Measurements from ENCODE around the gene SEMA3F. TPM values are rescaled to one million over a fixed set of nuclear protein-coding genes. Genes with fewer than 3 reads are reported as not detected.

SEMA3F gene
- total RNA-seq, 1 donor from 2014 or later: 65.6 TPM

DNA sequence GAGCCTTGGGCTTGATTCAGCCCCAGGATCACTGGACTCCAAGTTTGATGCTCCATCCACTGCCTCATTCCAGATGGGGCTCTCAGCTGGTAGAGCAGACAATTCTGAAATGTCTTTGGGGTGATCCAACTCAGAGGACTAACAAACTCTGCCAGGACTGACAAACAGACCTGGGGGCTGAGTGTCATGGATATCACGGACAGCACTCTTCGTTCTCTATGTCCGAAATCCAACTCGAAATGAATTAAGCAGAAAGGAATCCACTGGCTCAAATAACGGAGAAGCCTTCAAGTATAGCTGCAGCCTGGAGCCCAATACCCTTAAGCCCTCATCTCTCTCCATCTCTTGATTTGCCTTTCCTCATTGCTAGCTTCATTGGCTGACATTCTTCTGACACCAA is 64.2 kb downstream of the SEMA3F start:
- H3K9me3 ChIP-seq: no peaks in the 10 kb centered on the region
- H3K27me3 ChIP-seq: no peaks in the 10 kb centered on the region
- H3K36me3 ChIP-seq: no peaks in the 10 kb centered on the region
- no peak for DNase-seq
- no peak for ATAC-seq
- no peaks in the 10 kb centered on the region for H3K4me1 ChIP-seq
- no peak overlapping the region for H3K27ac ChIP-seq
- intact Hi-C loops (cut with DNase I): no loop called here
- H3K4me3 ChIP-seq: no peak overlapping the region
- TF ChIP-seq CTCF (IDR thresholded peaks at IDR 0.05): no peak

GRCh38 chr3:50220109-50220508 is 65.0 kb downstream of the SEMA3F start:
- TF ChIP-seq CTCF (IDR thresholded peaks at IDR 0.05): no peak
- DNase-seq: no peak
- Histone ChIP-seq H3K4me3 (no peak overlapping the region), H3K27ac (no peak overlapping the region), H3K4me1 (no peaks in the 10 kb centered on the region), H3K9me3 (no peaks in the 10 kb centered on the region), H3K36me3 (no peaks in the 10 kb centered on the region), H3K27me3 (no peaks in the 10 kb centered on the region)
- ATAC-seq: no peak
- intact Hi-C loops (cut with DNase I): no loop called here

GRCh38 chr3:50221051-50221410 is 65.9 kb downstream of the SEMA3F start:
- ATAC-seq (no peak), DNase-seq (no peak)
- TF ChIP-seq CTCF (IDR thresholded peaks at IDR 0.05): no peak
- Histone ChIP-seq H3K27ac (no peak overlapping the region), H3K36me3 (no peaks in the 10 kb centered on the region), H3K4me1 (no peaks in the 10 kb centered on the region), H3K4me3 (no peak overlapping the region), H3K9me3 (no peaks in the 10 kb centered on the region), H3K27me3 (no peaks in the 10 kb centered on the region)
- intact Hi-C loops (cut with DNase I): no loop called here

DNA sequence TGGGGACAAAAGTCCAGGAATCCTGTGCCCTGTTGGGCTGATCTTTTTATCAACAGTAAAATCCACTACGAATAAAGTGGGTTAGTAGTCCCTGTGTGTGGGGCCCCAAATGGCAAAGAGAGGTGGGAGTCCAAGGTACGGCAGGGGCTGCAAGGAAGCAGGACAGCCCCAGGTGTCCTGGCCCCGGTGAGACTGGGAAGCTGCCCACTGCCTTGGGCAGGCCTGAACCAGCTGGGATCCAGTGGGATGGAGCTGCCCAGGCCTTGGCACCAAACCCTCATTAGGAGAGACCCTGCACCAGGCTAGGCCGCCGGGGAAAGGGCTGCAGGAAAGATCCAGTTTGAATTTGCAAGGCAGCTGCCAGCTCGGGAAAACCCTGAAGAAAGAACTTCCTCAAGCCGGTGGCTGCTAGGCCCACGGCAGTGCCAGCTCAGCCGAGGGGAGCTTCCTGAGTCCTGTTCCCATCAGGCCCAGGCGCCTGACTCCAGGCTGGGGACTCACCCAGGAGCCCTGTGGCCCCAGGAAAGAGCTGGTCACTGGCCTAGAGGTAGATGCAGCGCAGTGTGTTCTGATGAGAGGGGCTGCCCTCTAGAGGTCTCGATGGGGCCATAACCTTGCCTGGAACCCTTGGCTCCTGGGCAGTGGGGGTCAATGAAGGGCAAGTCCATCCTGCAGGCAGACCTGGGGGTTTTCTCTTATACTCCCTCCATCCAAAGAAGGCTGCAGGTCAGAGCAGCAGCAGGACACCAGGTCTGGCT is 66.5 kb downstream of the SEMA3F start:
- Histone ChIP-seq H3K4me3 (no peak overlapping the region), H3K27me3 (no peaks in the 10 kb centered on the region), H3K27ac (no peak overlapping the region), H3K4me1 (peaks cover 6% of the 10 kb centered on the region), H3K9me3 (no peaks in the 10 kb centered on the region), H3K36me3 (no peaks in the 10 kb centered on the region)
- ATAC-seq: no peak
- no peak for DNase-seq
- TF ChIP-seq CTCF (IDR thresholded peaks at IDR 0.05): no peak
- intact Hi-C loops (cut with DNase I): no loop called here

DNA sequence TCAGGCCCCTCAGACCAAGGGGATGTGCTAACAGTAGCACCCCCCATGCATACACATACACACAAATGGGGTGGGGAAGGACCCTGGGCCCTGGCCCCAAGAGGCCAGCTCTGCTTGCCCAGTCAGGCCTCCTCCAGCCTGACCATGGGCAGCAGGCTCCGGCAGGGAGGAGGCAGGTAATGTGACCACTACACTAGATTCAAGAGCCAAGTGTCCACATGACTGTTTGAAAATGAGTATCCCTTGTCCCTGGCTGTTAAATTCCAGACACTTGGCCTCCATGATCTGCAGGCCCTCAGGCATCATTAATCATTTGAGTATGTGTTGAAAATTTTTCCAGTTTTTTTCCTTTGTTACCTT is 67.0 kb downstream of the SEMA3F start:
- no peak for DNase-seq
- no peak for TF ChIP-seq CTCF (IDR thresholded peaks at IDR 0.05)
- intact Hi-C loops (cut with DNase I): no loop called here
- no peaks in the 10 kb centered on the region for H3K9me3 ChIP-seq
- no peak overlapping the region for H3K4me3 ChIP-seq
- no peak overlapping the region for H3K27ac ChIP-seq
- no peaks in the 10 kb centered on the region for H3K27me3 ChIP-seq
- no peaks in the 10 kb centered on the region for H3K36me3 ChIP-seq
- peaks cover 11% of the 10 kb centered on the region for H3K4me1 ChIP-seq
- ATAC-seq: no peak

DNA sequence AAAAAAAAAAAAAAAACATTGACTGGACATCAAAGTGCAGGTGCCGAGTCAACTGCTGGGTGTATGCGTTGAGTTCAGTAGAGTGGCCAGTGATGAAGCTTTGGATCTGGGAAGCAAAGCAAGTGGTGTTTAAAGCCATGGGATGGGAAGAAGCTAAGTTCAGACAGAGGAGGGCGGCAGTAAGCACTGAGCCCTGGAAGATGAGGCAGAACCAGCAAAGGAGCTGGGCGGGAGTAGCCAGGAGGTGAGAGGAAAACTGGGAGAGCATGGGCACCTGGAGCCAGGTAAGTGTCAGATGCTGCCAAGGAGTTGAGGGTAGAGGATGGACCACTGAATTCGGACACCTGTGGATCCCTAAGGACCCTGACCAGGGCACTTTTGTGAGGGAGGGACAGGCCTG is 69.5 kb downstream of the SEMA3F start:
- Histone ChIP-seq H3K9me3 (no peaks in the 10 kb centered on the region), H3K4me3 (no peak overlapping the region), H3K4me1 (peaks cover 20% of the 10 kb centered on the region), H3K27ac (no peak overlapping the region), H3K27me3 (no peaks in the 10 kb centered on the region), H3K36me3 (no peaks in the 10 kb centered on the region)
- no peak for TF ChIP-seq CTCF (IDR thresholded peaks at IDR 0.05)
- DNase-seq: no peak
- intact Hi-C loops (cut with DNase I): loop anchor here (5.0 kb wide), 2 partner anchors 32 to 48 kb away; partner anchors contain the start of gene GNAT1
- ATAC-seq: no peak
